ENCODE measurements around the gene RHBDF1. TPM values are rescaled to one million over a fixed set of nuclear protein-coding genes. Genes with fewer than 3 reads are reported as not detected.

RHBDF1 gene
- total and polyA plus RNA-seq, 10 of the 15 experiments (the other 5 are each of a cell fraction or from before 2014, with no cell fraction given) = 0.04 to 0.85 (median 0.36) TPM; not detected in 3

DNA sequence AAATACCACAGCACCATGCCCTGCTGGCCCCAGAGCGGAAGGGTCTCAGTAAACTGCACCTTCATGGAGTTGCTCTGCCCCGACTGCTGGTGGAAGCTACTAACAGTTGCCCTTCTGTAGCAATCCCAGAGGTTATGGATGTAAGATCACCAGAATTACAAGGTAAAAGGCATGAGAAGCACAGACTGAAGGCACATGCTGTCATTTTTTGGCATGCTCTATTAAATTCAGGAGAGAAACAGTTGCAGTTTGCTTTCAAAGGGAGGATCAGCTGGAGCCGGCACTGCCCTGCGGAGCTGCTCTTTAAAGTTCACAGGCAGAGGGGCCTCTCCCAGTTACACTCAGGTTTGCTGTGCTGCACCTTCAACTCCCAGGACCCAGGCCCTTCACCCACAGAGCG lies 46.9 kb upstream of the RHBDF1 start:
- intact Hi-C loops (cut with micrococcal nuclease; ENCODE audit: unreplicated experiment) (no loop called here), in situ Hi-C loops (cut with MboI) (no loop called here)
- H3K36me3 ChIP-seq (ENCODE audit: control insufficient read depth in 2 of 2, insufficient read depth in 2 of 2, low read length in 1 of 2) = peaks cover 6 to 8% of the 10 kb centered on the region in 2 experiments; a peak in 3 of 4 replicates
- CTCF ChIA-PET = interaction anchor here (1.1 to 4.9 kb wide), 3 partner anchors 14 to 61 kb away, joined by 3 to 37 read pairs (median 4); no protein-coding TSS in a partner anchor
- RAD21 ChIA-PET (ENCODE audit: unreplicated experiment) = no interaction called here
- no peak overlapping the region for H3K27ac ChIP-seq (ENCODE audit: control insufficient read depth, insufficient read depth)
- H3K9ac ChIP-seq (ENCODE audit: control insufficient read depth, insufficient read depth, low read length) = no peak overlapping the region
- H3K4me3 ChIP-seq = no peak overlapping the region
- SMC1A ChIA-PET (ENCODE audit: uncharacterized antibody, unreplicated experiment) = interaction anchor here (3.3 kb wide), 1 partner anchor 243 kb away, joined by 12 read pairs; no protein-coding TSS in a partner anchor
- ATAC-seq (no peak), FAIRE-seq (no peak), DNase-seq (ENCODE audit: low read depth, low spot score) (no peak)
- POLR2A ChIA-PET = interaction anchor here (0.5 to 1.0 kb wide), 2 partner anchors 13 to 469 kb away, joined by 3 to 5 read pairs; no protein-coding TSS in a partner anchor
- H3K4me2 ChIP-seq (ENCODE audit: control insufficient read depth, insufficient read depth) = no peak overlapping the region
- H3K27me3 ChIP-seq (replicated peaks in 1 of 2; ENCODE audit: control insufficient read depth in 2 of 2, insufficient read depth in 2 of 2, low read length in 1 of 2) = no peaks in the 10 kb centered on the region
- TF ChIP-seq MEF2B (IDR thresholded peaks at IDR 0.05; ENCODE audit: partially characterized antibody, poor library complexity, severe bottlenecking) = no peak
- no peak for TF ChIP-seq ZNF24 (IDR thresholded peaks at IDR 0.05)
- no peak for TF ChIP-seq BRCA1 (IDR thresholded peaks at IDR 0.05; ENCODE audit: low read depth, low read length)
- TF ChIP-seq MTA3 (IDR thresholded peaks at IDR 0.05; ENCODE audit: borderline replicate concordance, low read length) = no peak
- no peak for TF ChIP-seq SIX5 (IDR thresholded peaks at IDR 0.05; ENCODE audit: low read depth, low read length, severe bottlenecking)
- TF ChIP-seq CEBPB (IDR thresholded peaks at IDR 0.05; ENCODE audit: borderline replicate concordance in 1 of 2, low read depth in 2 of 2, low read length in 2 of 2) = no peak
- TF ChIP-seq, protein P1, sequence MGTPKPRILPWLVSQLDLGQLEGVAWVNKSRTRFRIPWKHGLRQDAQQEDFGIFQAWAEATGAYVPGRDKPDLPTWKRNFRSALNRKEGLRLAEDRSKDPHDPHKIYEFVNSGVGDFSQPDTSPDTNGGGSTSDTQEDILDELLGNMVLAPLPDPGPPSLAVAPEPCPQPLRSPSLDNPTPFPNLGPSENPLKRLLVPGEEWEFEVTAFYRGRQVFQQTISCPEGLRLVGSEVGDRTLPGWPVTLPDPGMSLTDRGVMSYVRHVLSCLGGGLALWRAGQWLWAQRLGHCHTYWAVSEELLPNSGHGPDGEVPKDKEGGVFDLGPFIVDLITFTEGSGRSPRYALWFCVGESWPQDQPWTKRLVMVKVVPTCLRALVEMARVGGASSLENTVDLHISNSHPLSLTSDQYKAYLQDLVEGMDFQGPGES (IDR thresholded peaks at IDR 0.05) = no peak
- no peak for TF ChIP-seq GATAD2B (conservative IDR thresholded peaks at IDR 0.05; ENCODE audit: low read depth)
- no peak for TF ChIP-seq ETV6 (conservative IDR thresholded peaks at IDR 0.05 in 1 of 2, IDR thresholded peaks at IDR 0.05 in 1 of 2; ENCODE audit: borderline replicate concordance in 1 of 2, low read depth in 1 of 2)
- no TSS peak for BruUV-seq (replicated peaks)
- no peaks in the 10 kb centered on the region for H3K9me3 ChIP-seq (replicated peaks; ENCODE audit: control insufficient read depth, insufficient read depth, low read length)
- no peak overlapping the region for H2AFZ ChIP-seq (ENCODE audit: control insufficient read depth, low read depth, low read length)
- no peaks in the 10 kb centered on the region for H3K4me1 ChIP-seq (ENCODE audit: control insufficient read depth, insufficient read depth, low read length)
- H4K20me1 ChIP-seq (ENCODE audit: control insufficient read depth, insufficient read depth) = no peaks in the 10 kb centered on the region
- H3K79me2 ChIP-seq (ENCODE audit: control insufficient read depth, insufficient read depth, low read length) = no peaks in the 10 kb centered on the region
- WGBS (ENCODE audit: insufficient coverage, insufficient replicate concordance, low lambda C conversion rate, missing lambda C conversion rate) = 96% methylated on average over 5 of the region's 5 CpGs
